DND-41 (cell line): ENCODE data around the gene TMEM8B.

ENCODE experiments used
- EZH2 ChIP-seq: IDR thresholded peaks from 3 replicates; pipeline ENCODE4 v1.6.1; 2012; ENCODE audit warnings: borderline replicate concordance, low read depth, mild to moderate bottlenecking, moderate library complexity, low read length, inconsistent platforms; ENCODE audit not compliant: severe bottlenecking
- TF ChIP-seq, protein P1 (sequence below): IDR thresholded peaks from 2 replicates; pipeline ENCODE4 v1.5.1; 2012; ENCODE audit warnings: borderline replicate concordance, low read length, moderate library complexity, mild to moderate bottlenecking; ENCODE audit not compliant: poor library complexity, severe bottlenecking; ENCODE audit errors: extremely low read depth

DNA sequence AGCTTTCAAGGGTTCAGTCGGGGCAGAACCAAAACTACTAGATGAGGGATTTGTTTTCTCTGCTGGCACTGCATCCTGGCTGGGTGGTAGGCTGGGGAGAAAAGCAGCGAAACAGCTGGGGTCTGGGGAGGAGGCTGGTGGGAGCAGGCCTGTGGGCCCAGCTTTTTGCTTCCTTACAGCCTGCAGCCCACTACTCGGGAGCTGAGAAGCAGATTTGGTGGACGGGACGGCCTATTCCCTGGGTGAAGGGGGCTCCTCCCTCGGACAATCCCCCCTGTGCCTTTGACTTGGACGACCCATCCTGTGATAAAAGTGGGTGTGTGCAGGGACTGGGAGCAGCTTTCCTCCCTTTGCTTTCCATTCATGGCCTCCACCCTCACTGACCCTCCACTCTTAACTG lies 28.5 kb upstream of the TMEM8B start:
- TF ChIP-seq, protein P1, sequence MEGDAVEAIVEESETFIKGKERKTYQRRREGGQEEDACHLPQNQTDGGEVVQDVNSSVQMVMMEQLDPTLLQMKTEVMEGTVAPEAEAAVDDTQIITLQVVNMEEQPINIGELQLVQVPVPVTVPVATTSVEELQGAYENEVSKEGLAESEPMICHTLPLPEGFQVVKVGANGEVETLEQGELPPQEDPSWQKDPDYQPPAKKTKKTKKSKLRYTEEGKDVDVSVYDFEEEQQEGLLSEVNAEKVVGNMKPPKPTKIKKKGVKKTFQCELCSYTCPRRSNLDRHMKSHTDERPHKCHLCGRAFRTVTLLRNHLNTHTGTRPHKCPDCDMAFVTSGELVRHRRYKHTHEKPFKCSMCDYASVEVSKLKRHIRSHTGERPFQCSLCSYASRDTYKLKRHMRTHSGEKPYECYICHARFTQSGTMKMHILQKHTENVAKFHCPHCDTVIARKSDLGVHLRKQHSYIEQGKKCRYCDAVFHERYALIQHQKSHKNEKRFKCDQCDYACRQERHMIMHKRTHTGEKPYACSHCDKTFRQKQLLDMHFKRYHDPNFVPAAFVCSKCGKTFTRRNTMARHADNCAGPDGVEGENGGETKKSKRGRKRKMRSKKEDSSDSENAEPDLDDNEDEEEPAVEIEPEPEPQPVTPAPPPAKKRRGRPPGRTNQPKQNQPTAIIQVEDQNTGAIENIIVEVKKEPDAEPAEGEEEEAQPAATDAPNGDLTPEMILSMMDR = no peak
- TF ChIP-seq EZH2 = no peak
